Measurements from ENCODE around the gene DOCK9. TPM values are rescaled to one million over a fixed set of nuclear protein-coding genes. Genes with fewer than 3 reads are reported as not detected.

The DOCK9 gene
- total and polyA plus RNA-seq, 2 experiments from 2014 or later = 32.8 to 39.1 TPM

- H3K36me3 ChIP-seq = no peaks in the 10 kb centered on the region
- H3K4me1 ChIP-seq (ENCODE audit: low read depth) = peaks cover 3% of the 10 kb centered on the region
- no peak overlapping the region for H3K27ac ChIP-seq
- TF ChIP-seq CTCF (IDR thresholded peaks at IDR 0.05; ENCODE audit: low read depth, low read length) = no peak
- no peak overlapping the region for H3K4me3 ChIP-seq
- H3K27me3 ChIP-seq = no peaks in the 10 kb centered on the region
- DNase-seq (ENCODE audit: low read depth in 1 of 2, low spot score in 1 of 2) = no peak
- H3K9me3 ChIP-seq (ENCODE audit: low read depth) = no peaks in the 10 kb centered on the region
Measured at GRCh38 chr13:98923641-98924397, 54.0 kb downstream of the DOCK9 start.

GRCh38 chr13:98922306-98922705 is 55.6 kb downstream of the DOCK9 start:
- no peaks in the 10 kb centered on the region for H3K9me3 ChIP-seq (ENCODE audit: low read depth)
- no peaks in the 10 kb centered on the region for H3K27me3 ChIP-seq
- peaks cover 5% of the 10 kb centered on the region for H3K4me1 ChIP-seq (ENCODE audit: low read depth)
- no peak overlapping the region for H3K4me3 ChIP-seq
- no peak for TF ChIP-seq CTCF (IDR thresholded peaks at IDR 0.05; ENCODE audit: low read depth, low read length)
- DNase-seq (ENCODE audit: low read depth in 1 of 2, low spot score in 1 of 2) = peak in 1 of 2 donors; percentile 40
- no peaks in the 10 kb centered on the region for H3K36me3 ChIP-seq
- no peak overlapping the region for H3K27ac ChIP-seq

DNA sequence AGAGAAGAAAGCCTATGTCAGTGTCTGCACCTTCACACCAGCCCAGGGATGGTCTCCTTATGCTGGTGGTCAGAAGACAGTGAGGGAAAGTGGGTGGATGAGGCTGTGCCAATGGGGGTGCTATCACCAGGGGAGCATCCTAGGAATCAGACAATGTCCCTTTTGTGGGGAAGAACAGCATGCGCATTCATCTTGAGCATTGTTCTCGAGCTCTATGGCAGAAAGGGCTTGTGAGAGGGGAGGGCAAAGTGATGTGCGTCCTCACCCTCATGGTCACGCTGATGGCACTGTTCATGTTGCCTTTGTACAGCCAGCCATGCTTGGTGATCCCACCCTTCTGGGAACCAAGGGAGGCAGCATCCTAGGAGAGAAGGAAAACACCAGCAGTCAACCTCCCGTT is 56.1 kb downstream of the DOCK9 start:
- no peaks in the 10 kb centered on the region for H3K9me3 ChIP-seq (ENCODE audit: low read depth)
- peaks cover 10% of the 10 kb centered on the region for H3K4me1 ChIP-seq (ENCODE audit: low read depth)
- H3K4me3 ChIP-seq = no peak overlapping the region
- no peak overlapping the region for H3K27ac ChIP-seq
- no peak for TF ChIP-seq CTCF (IDR thresholded peaks at IDR 0.05; ENCODE audit: low read depth, low read length)
- no peak for DNase-seq (ENCODE audit: low read depth in 1 of 2, low spot score in 1 of 2)
- no peaks in the 10 kb centered on the region for H3K27me3 ChIP-seq
- no peaks in the 10 kb centered on the region for H3K36me3 ChIP-seq

GRCh38 chr13:98921015-98921580 is 56.8 kb downstream of the DOCK9 start:
- no peak for TF ChIP-seq CTCF (IDR thresholded peaks at IDR 0.05; ENCODE audit: low read depth, low read length)
- Histone ChIP-seq H3K27me3 (no peaks in the 10 kb centered on the region), H3K36me3 (no peaks in the 10 kb centered on the region), H3K4me1 (ENCODE audit: low read depth) (peaks cover 10% of the 10 kb centered on the region), H3K27ac (no peak overlapping the region), H3K9me3 (ENCODE audit: low read depth) (no peaks in the 10 kb centered on the region), H3K4me3 (no peak overlapping the region)
- no peak for DNase-seq (ENCODE audit: low read depth in 1 of 2, low spot score in 1 of 2)

DNA sequence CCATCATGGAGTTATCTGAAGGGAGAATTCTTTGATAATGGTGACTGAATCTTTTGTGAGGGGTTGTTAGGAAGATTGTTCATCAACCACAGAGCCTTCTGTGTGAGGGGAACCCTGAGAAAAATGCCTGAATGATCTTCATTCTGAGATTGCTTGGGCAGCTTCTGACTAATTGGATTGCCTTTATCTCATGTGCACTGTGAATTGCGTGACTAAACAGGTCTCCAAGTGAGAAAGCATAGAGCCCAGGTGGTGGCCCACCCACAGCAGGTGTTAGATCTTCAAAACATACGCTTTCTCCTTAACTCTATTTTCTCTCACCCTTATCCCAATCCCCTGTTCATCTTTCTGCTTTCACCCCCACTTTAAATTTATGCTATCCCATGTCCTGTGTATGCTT is 58.3 kb downstream of the DOCK9 start:
- DNase-seq (ENCODE audit: low read depth in 1 of 2, low spot score in 1 of 2) = no peak
- no peak overlapping the region for H3K4me3 ChIP-seq
- H3K36me3 ChIP-seq = no peaks in the 10 kb centered on the region
- no peaks in the 10 kb centered on the region for H3K9me3 ChIP-seq (ENCODE audit: low read depth)
- H3K27ac ChIP-seq = no peak overlapping the region
- H3K4me1 ChIP-seq (ENCODE audit: low read depth) = peaks cover 10% of the 10 kb centered on the region
- no peak for TF ChIP-seq CTCF (IDR thresholded peaks at IDR 0.05; ENCODE audit: low read depth, low read length)
- H3K27me3 ChIP-seq = no peaks in the 10 kb centered on the region
